ENCODE data around the gene UFC1. TPM values are rescaled to one million over a fixed set of nuclear protein-coding genes. Genes with fewer than 3 reads are reported as not detected.

UFC1 gene
- total and polyA plus RNA-seq, 8 donors: 93.8 to 163 (median 144) TPM

- peak; percentile 9 for ATAC-seq
- Histone ChIP-seq H3K27me3 (no peaks in the 10 kb centered on the region), H3K4me1 (peaks cover 26 to 80% of the 10 kb centered on the region in 2 donors), H3K27ac (peak overlapping the region; percentile 8 to 90), H3K36me3 (peaks cover 5 to 46% of the 10 kb centered on the region in 2 donors), H3K4me3 (peak overlapping the region; percentile 92 to 98), H3K9me3 (no peaks in the 10 kb centered on the region)
- peak in 1 of 4 donors; percentile 59 for DNase-seq
- TF ChIP-seq CTCF (IDR thresholded peaks at IDR 0.05): peak; percentile 16 to 17
- intact Hi-C loops (cut with DNase I): no loop called here
Measured at GRCh38 chr1:161119092-161119903, 34.5 kb upstream of the UFC1 start.

- peak overlapping the region in 1 of 2 donors; percentile 53 for H3K27ac ChIP-seq
- no peaks in the 10 kb centered on the region for H3K9me3 ChIP-seq
- H3K4me1 ChIP-seq: peaks cover 20 to 62% of the 10 kb centered on the region in 2 donors
- no peak for TF ChIP-seq CTCF (IDR thresholded peaks at IDR 0.05)
- peaks cover 7 to 63% of the 10 kb centered on the region in 2 donors for H3K36me3 ChIP-seq
- DNase-seq: no peak
- H3K4me3 ChIP-seq: no peak overlapping the region
- no peak for ATAC-seq
- intact Hi-C loops (cut with DNase I): no loop called here
- H3K27me3 ChIP-seq: no peaks in the 10 kb centered on the region
Measured at GRCh38 chr1:161121042-161121650, 32.6 kb upstream of the UFC1 start.

- peak overlapping the region in 1 of 2 donors; percentile 58 for H3K27ac ChIP-seq
- no peak overlapping the region for H3K4me3 ChIP-seq
- H3K36me3 ChIP-seq: peaks cover 7 to 70% of the 10 kb centered on the region in 2 donors
- H3K4me1 ChIP-seq: peaks cover 13 to 61% of the 10 kb centered on the region in 2 donors
- no peaks in the 10 kb centered on the region for H3K27me3 ChIP-seq
- DNase-seq: no peak
- TF ChIP-seq CTCF (IDR thresholded peaks at IDR 0.05): no peak
- H3K9me3 ChIP-seq: no peaks in the 10 kb centered on the region
- peak; percentile 3 for ATAC-seq
- intact Hi-C loops (cut with DNase I): no loop called here
Measured at GRCh38 chr1:161121834-161122233, 31.9 kb upstream of the UFC1 start.

GRCh38 chr1:161122967-161123366, 30.8 kb upstream of the UFC1 start:
- Histone ChIP-seq H3K27me3 (no peaks in the 10 kb centered on the region), H3K36me3 (peaks cover 7 to 81% of the 10 kb centered on the region in 2 donors), H3K9me3 (no peaks in the 10 kb centered on the region), H3K4me3 (no peak overlapping the region), H3K27ac (no peak overlapping the region), H3K4me1 (peaks cover 10 to 68% of the 10 kb centered on the region in 2 donors)
- DNase-seq (no peak), ATAC-seq (no peak)
- intact Hi-C loops (cut with DNase I): no loop called here
- no peak for TF ChIP-seq CTCF (IDR thresholded peaks at IDR 0.05)

GRCh38 chr1:161127649-161128048, 26.1 kb upstream of the UFC1 start:
- Histone ChIP-seq H3K27me3 (no peaks in the 10 kb centered on the region), H3K27ac (peak overlapping the region in 1 of 2 donors; percentile 62), H3K4me3 (no peak overlapping the region), H3K9me3 (no peaks in the 10 kb centered on the region), H3K36me3 (peaks cover 7 to 66% of the 10 kb centered on the region in 2 donors), H3K4me1 (peaks cover 5 to 65% of the 10 kb centered on the region in 2 donors)
- DNase-seq (no peak), ATAC-seq (no peak)
- intact Hi-C loops (cut with DNase I): no loop called here
- no peak for TF ChIP-seq CTCF (IDR thresholded peaks at IDR 0.05)
